SU-DHL-6 (cell line): ENCODE data around the gene WWOX.

Source experiments
- H2AFZ ChIP-seq: fragments of 200-600 bp; sonication (generic); 2 replicates; pipeline ENCODE4 v1.6.1; 2014; ENCODE audit warnings: low read depth, mild to moderate bottlenecking, moderate library complexity, mixed read lengths, antibody characterized with exemption, low read length; ENCODE audit not compliant: severe bottlenecking
- H3F3A ChIP-seq: fragments of 200-600 bp; shearing (Covaris generic); 2 replicates; pipeline ENCODE4 v1.6.0; 2016; ENCODE audit warnings: antibody characterized with exemption, mild to moderate bottlenecking; ENCODE audit not compliant: insufficient read depth
- H3K27ac ChIP-seq: fragments of 200-600 bp; sonication (generic); 2 replicates; pipeline ENCODE4 v1.5.1; 2016; ENCODE audit warnings: low read depth, mild to moderate bottlenecking, low read length, moderate library complexity, mixed read lengths
- H3K27me3 ChIP-seq: fragments of 200-600 bp; sonication (generic), shearing (Covaris generic); 2 replicates; pipeline ENCODE4 v1.6.0; 2014; ENCODE audit warnings: mild to moderate bottlenecking, low read length
- H3K36me3 ChIP-seq: fragments of 200-600 bp; sonication (generic); 2 replicates; pipeline ENCODE4 v1.6.1; 2014; ENCODE audit warnings: mild to moderate bottlenecking, low read length, mixed read lengths
- H3K4me2 ChIP-seq: fragments of 300-600, 200-600 bp; shearing (Covaris generic), sonication (generic); 2 replicates; pipeline ENCODE4 v1.6.0; 2014; ENCODE audit warnings: low read length, low read depth, mild to moderate bottlenecking; ENCODE audit not compliant: poor library complexity, severe bottlenecking
- H3K4me3 ChIP-seq: fragments of 200-600 bp; sonication (generic); 2 replicates; pipeline ENCODE4 v1.5.1; 2014; ENCODE audit warnings: antibody characterized with exemption, low read length, mild to moderate bottlenecking, mixed read lengths; ENCODE audit not compliant: insufficient read depth, poor library complexity, severe bottlenecking
- H3K79me2 ChIP-seq: fragments of 200-600 bp; sonication (generic); 2 replicates; pipeline ENCODE4 v1.6.1; 2014; ENCODE audit warnings: mild to moderate bottlenecking, low read length, moderate library complexity; ENCODE audit not compliant: insufficient read depth
- H3K9ac ChIP-seq: fragments of 200-600 bp; sonication (generic); 2 replicates; pipeline ENCODE4 v1.7.0; 2014; ENCODE audit warnings: mild to moderate bottlenecking, low read length
- H3K9me2 ChIP-seq: fragments of 200-600 bp; sonication (generic); replicated peaks from 2 replicates; pipeline ENCODE4 v1.6.1; 2014; ENCODE audit warnings: low read length; ENCODE audit not compliant: insufficient read depth
- H3K9me3 ChIP-seq: fragments of 200-600 bp; sonication (generic); 2 replicates; pipeline ENCODE4 v1.6.1; 2014; ENCODE audit warnings: low read length, mixed read lengths; ENCODE audit not compliant: insufficient read depth
- H4K20me1 ChIP-seq: fragments of 200-600 bp; sonication (generic); 2 replicates; pipeline ENCODE4 v1.6.1; 2014; ENCODE audit warnings: low read depth, mild to moderate bottlenecking, antibody characterized with exemption, low read length, moderate library complexity, mixed read lengths
- CTCF ChIP-seq: fragments of 200-600 bp; sonication (generic); IDR thresholded peaks from one replicate; pipeline ENCODE4 v1.5.1; 2017; ENCODE audit warnings: antibody characterized with exemption, mild to moderate bottlenecking, low read length, moderate library complexity; ENCODE audit not compliant: insufficient read depth, poor library complexity, severe bottlenecking
- EZH2phosphoT487 ChIP-seq: fragments of 200-600 bp; sonication (generic), shearing (Covaris generic); conservative IDR thresholded peaks from 2 replicates; pipeline ENCODE4 v1.6.1; 2018; ENCODE audit warnings: mild to moderate bottlenecking, antibody characterized with exemption, low read length, moderate library complexity, mixed read lengths

Gene WWOX

GRCh38 chr16:78946556-78946955, 847.1 kb downstream of the WWOX start:
- Histone ChIP-seq H3F3A (no peaks in the 10 kb centered on the region), H3K36me3 (no peaks in the 10 kb centered on the region), H3K9me3 (no peaks in the 10 kb centered on the region), H4K20me1 (no peaks in the 10 kb centered on the region), H3K27ac (no peak overlapping the region), H2AFZ (no peak overlapping the region), H3K27me3 (no peaks in the 10 kb centered on the region), H3K4me3 (no peak overlapping the region), H3K4me2 (no peak overlapping the region), H3K9ac (no peak overlapping the region), H3K9me2 (no peaks in the 10 kb centered on the region), H3K79me2 (no peaks in the 10 kb centered on the region)
- TF ChIP-seq EZH2phosphoT487 = no peak
- no peak for TF ChIP-seq CTCF

- Histone ChIP-seq H3K36me3 (no peaks in the 10 kb centered on the region), H4K20me1 (no peaks in the 10 kb centered on the region), H3K4me3 (no peak overlapping the region), H3K9me3 (no peaks in the 10 kb centered on the region), H3K79me2 (no peaks in the 10 kb centered on the region), H2AFZ (no peak overlapping the region), H3K4me2 (no peak overlapping the region), H3F3A (no peaks in the 10 kb centered on the region), H3K27me3 (no peaks in the 10 kb centered on the region), H3K27ac (no peak overlapping the region), H3K9ac (no peak overlapping the region), H3K9me2 (no peaks in the 10 kb centered on the region)
- TF ChIP-seq CTCF (no peak), EZH2phosphoT487 (no peak)
Measured at GRCh38 chr16:78950768-78951167, 851.3 kb downstream of the WWOX start.

GRCh38 chr16:78952630-78953029, 853.2 kb downstream of the WWOX start:
- H3K9ac ChIP-seq = no peak overlapping the region
- H3K4me2 ChIP-seq = no peak overlapping the region
- no peaks in the 10 kb centered on the region for H3K36me3 ChIP-seq
- H3F3A ChIP-seq = no peaks in the 10 kb centered on the region
- no peak overlapping the region for H3K4me3 ChIP-seq
- H3K9me2 ChIP-seq = no peaks in the 10 kb centered on the region
- no peak overlapping the region for H3K27ac ChIP-seq
- H2AFZ ChIP-seq = no peak overlapping the region
- H3K27me3 ChIP-seq = no peaks in the 10 kb centered on the region
- TF ChIP-seq EZH2phosphoT487 (no peak), CTCF (no peak)
- no peaks in the 10 kb centered on the region for H3K9me3 ChIP-seq
- H3K79me2 ChIP-seq = no peaks in the 10 kb centered on the region
- no peaks in the 10 kb centered on the region for H4K20me1 ChIP-seq
